ENCODE measurements around the gene XKR3.
A peak's percentile ranks its signal among the peaks of the same experiment; 100 is the strongest.
"Not testable (repeated sequence)": the region's sequence is repeated elsewhere in the genome, so short reads cannot be mapped to it uniquely, and the experiment has no call there.

XKR3 gene

DNA sequence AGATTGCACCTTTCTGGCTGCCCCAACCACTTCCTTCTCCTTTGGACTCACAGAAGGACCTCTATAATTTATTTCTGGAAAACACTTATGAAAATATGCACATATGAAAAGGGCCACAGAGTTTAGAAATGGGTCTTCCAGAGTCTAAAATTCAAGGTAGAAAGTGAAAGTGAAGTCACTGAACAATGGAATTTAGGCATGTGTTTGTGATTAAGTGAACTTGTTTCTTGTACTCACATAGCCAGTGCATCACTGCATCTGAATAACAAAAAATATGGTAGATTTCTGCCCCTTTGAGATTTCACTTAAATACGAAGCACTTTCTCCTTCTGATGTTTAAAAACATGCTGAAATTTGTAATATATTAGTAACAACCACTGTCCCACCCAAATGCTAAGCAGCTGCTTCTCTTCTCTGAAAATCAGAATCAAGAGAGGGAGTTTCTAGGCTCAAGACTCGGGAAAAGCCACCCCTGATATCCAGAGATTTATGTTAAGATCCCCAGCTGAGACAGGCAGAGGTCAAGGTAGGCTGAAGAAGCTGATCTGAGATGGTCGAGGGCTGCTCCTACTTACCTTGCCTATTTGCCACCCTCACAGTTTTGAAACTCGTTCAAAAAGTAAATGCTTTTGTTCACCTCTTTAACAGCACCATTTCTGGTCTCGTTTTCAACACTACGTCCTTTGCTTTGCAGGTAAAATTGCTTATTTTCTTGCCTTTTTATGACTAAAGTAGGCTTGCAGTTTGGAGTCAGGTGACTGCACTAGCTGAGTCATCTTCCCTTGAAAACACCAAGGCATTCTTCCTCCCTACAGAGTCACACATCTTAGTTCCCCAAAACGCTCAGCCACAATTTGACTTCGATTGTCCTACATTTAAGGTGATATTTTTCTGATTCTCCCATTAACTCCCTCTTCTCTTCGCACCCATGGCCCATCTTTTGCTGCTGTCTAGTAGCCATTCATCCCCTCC is at the start of gene XKR3:
TSS of gene XKR3 (minus strand) at position 696 of the 972 bp plus-strand sequence. CDS start 17,338 bp downstream, outside the sequence.
- TF ChIP-seq, protein P1, sequence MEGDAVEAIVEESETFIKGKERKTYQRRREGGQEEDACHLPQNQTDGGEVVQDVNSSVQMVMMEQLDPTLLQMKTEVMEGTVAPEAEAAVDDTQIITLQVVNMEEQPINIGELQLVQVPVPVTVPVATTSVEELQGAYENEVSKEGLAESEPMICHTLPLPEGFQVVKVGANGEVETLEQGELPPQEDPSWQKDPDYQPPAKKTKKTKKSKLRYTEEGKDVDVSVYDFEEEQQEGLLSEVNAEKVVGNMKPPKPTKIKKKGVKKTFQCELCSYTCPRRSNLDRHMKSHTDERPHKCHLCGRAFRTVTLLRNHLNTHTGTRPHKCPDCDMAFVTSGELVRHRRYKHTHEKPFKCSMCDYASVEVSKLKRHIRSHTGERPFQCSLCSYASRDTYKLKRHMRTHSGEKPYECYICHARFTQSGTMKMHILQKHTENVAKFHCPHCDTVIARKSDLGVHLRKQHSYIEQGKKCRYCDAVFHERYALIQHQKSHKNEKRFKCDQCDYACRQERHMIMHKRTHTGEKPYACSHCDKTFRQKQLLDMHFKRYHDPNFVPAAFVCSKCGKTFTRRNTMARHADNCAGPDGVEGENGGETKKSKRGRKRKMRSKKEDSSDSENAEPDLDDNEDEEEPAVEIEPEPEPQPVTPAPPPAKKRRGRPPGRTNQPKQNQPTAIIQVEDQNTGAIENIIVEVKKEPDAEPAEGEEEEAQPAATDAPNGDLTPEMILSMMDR (IDR thresholded peaks at IDR 0.05; ENCODE audit: insufficient read depth, low read depth, low read length, missing control alignments) = no peak
- DNase-seq (ENCODE audit: low read depth) = peak; percentile 21

DNA sequence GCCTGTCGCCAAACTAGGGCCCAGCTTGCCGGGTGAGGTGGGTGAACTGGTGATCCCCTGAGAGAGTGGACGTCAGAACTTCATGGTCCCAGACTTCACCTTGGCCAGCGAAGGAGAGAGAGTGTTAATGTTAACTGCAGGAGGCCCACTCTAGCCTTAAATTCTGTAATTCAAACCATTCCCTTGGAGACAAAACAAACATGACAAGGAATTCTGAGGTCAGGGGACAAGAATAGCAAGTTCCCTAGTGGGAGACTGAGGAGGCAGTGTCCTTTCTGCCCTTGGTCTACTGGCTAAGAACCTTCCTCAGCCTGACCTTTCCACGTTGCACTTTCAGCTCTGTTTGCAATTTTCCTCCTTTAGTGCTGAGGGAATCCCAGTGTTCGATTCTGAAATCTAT is 44.4 kb upstream of the XKR3 start:
- not testable (repeated sequence) for H3K4me3 ChIP-seq (ENCODE audit: low read depth, low read length); DNase-seq (ENCODE audit: low read depth)

More for the DNA sequence above, at the start of gene XKR3:
- peak within 1 kb of the TSS; percentile 33 for H3K4me3 ChIP-seq (ENCODE audit: low read depth, low read length)

DNA sequence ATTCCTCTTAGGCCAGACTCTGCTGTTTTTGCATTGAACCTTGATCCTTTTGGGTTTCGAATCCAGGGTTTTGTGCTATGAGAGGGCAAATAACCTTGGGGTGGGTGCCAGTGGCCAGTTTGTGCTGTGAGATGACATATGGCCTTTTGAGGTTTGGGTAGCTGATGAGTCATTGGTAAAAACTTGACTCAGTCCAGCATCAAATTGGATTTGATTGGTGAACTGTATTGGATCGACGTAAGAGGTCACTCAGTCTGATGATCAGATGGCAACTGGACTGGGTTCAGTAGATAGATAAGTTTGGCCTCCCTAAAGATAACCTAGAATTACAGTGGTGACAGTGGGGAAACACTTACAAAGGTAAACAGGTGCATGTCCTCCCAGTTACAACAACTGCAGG is 41.0 kb upstream of the XKR3 start:
- TF ChIP-seq, protein P1 (IDR thresholded peaks at IDR 0.05; ENCODE audit: insufficient read depth, low read depth, low read length, missing control alignments) = no peak
- H3K4me3 ChIP-seq (ENCODE audit: low read depth, low read length) = no peak overlapping the region
- no peak for DNase-seq (ENCODE audit: low read depth)

DNA sequence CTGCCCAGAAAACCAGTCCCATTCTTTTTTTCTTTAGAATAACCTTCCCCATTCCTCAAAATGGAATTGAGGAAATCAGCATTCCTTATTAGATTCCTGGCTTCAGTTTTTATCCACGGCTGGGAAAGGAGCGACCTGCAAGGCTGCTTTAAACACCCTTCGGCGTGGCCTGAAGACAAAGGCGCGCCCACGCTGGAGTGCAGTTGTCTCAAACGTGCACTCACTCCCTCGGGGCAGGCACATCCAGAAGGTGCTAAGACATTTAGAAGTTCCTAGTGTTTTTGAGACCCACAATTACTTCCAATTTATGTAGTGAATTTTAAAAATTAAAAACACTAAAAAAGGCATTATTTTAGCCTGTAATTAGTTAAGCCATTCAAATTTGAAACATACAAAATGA is 31.6 kb upstream of the XKR3 start:
- H3K4me3 ChIP-seq (ENCODE audit: low read depth, low read length); DNase-seq (ENCODE audit: low read depth): not testable (repeated sequence)

DNA sequence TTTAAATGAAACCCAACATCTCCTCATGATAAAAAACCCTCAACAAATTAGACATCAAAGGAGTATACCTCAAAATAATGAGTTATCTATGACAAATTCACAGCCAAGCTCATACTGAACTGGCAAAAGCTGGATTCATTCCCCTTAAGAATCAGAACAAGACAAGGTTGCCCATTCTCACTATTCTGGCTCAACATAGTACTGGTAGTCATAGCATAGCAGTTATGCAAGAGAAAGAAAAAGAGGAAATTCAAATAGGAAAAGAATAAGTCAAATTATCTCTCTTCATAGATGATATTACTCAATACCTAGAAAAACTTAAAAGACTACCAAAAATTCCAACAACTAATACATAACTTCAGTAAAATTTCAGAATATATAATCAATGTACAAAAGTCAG is 29.4 kb upstream of the XKR3 start:
- no peak overlapping the region for H3K4me3 ChIP-seq (ENCODE audit: low read depth, low read length)
- no peak for DNase-seq (ENCODE audit: low read depth)
- TF ChIP-seq, protein P1 (IDR thresholded peaks at IDR 0.05; ENCODE audit: insufficient read depth, low read depth, low read length, missing control alignments) = no peak

DNA sequence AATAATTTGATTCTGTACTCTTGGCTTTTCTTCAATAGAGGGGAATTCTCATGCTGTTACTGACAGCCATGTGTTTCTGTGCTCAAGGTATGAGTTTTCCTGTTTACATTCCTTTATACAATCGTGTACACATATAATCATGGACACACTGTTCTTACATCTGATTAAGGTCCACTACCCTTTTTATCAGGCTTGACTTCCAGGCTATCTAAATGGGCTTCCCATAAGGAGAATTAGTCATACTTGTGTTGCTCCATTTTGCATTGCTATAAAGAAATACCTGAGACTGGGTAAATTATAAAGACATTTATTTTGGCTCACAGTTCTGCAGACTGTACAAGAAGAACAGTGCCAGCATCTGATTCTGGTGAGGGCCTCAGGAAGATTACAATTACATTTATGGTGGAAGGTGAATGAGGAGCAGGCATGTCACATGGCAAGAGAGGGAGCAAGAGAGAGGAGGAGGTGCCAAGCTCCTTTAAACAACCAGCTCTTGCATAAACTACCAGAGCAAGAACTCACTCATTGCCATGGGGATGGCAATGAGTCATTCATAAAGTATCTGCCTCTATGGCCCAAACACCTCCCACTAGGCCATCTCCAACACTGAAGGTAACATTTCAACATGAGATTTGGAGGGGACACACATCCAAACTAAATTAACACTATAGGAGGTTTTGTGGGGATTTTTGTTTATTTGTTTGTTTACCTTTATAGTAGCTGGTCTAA is 26.2 kb upstream of the XKR3 start:
- not testable (repeated sequence) for H3K4me3 ChIP-seq (ENCODE audit: low read depth, low read length); DNase-seq (ENCODE audit: low read depth)

DNA sequence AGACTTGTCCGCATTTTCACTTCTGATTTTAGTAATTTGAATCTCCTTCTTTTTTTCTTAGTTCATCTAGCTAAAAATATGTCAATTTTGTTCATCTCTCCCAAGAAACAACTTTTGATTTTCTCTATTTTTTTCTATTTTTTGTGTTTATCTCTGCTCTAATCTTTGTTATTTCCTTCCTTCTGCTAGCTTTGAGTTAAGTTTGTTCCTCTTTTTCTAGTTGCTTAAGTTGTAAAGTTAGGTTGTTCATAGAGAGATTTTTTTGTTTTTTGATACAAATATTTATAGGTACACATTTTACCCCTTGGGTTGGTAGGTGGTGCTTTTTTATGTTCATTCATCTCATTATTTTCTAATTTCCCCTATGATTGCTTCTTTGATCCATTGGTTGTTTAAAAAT is 22.1 kb upstream of the XKR3 start:
- H3K4me3 ChIP-seq (ENCODE audit: low read depth, low read length) = no peak overlapping the region
- TF ChIP-seq, protein P1 (IDR thresholded peaks at IDR 0.05; ENCODE audit: insufficient read depth, low read depth, low read length, missing control alignments) = no peak
- no peak for DNase-seq (ENCODE audit: low read depth)

DNA sequence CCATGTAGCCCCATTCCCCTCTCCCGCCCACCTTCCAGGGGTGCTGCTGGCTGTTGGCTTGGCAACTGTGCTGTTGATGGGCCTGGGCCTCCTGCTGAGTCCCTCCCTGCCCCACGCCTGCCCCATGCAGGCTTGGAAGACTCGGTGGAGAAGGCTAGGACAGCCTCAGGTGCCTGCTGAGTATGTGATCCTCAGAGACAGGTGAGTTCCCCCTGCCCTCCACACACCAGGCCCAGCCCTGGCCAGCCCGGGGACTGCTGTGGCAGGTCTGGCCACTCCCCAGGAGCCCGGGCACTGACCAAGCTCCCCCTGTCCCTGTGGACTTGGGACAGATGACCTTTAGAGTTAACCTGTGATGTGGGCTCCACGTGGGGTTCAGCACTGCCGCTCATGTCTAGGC is 20.7 kb upstream of the XKR3 start:
- H3K4me3 ChIP-seq (ENCODE audit: low read depth, low read length) = no peak overlapping the region
- TF ChIP-seq, protein P1 (IDR thresholded peaks at IDR 0.05; ENCODE audit: insufficient read depth, low read depth, low read length, missing control alignments) = no peak
- DNase-seq (ENCODE audit: low read depth) = no peak

All from GM12865 (cell line).